Measurements from ENCODE around the gene ARMC10. TPM values are rescaled to one million over a fixed set of nuclear protein-coding genes. Genes with fewer than 3 reads are reported as not detected.
"Not testable (repeated sequence)": the region's sequence is repeated elsewhere in the genome, so short reads cannot be mapped to it uniquely, and the experiment has no call there.

The ARMC10 gene
- total RNA-seq, 1 donor from 2014 or later = 34.5 TPM

DNA sequence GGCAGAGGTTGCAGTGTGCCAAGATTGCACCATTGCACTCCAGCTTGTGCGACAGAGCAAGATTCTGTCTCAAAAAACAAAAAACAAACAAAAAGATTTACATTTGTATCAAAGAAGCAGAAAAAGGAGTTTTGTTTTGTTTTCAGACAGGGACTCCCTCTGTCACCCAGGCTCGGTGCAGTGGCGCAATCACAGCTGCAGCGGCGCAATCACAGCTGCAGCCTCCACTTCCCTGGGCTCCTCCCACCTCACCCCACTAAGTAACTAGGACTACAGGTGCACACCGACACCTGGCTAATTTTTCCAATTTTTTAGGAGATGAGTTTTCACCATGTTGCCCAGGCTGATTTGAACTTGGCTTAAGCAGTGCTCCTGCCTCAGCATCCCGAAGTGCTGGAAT is 1.8 kb downstream of the ARMC10 start:
- Mint-ChIP-seq H3K4me3 (no peak overlapping the region), H3K4me1 (peaks cover 26% of the 10 kb centered on the region)
- DNase-seq (ENCODE audit: low read depth, low spot score) = no peak

DNA sequence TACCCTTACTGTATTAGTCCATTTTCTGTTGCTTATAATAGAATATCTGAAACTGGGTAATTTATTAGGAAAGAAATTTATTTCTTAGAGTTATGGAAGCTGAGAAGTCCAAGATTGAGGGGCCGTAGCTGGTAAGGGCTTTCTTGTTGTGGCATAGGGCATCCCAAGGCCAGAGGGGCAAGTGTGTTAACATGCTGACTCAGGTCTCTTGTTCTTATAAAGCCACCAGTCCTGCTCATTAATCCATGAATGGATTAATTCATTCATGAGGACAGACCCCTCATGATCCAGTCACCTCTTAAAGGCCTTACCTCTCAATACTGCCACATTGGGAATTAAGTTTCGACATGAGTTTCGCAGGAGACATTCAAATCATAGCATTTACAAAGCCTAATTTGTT is 2.4 kb downstream of the ARMC10 start:
- Mint-ChIP-seq H3K4me3 (peak overlapping the region; percentile 71), H3K36me3 (ENCODE audit: low read depth) (peaks cover 2% of the 10 kb centered on the region)

More for the DNA sequence above, 1.8 kb downstream of the ARMC10 start:
- H3K27ac Mint-ChIP-seq (ENCODE audit: unreplicated experiment) = no peak overlapping the region
- H3K27me3 Mint-ChIP-seq (ENCODE audit: low read depth) = no peaks in the 10 kb centered on the region
- H3K36me3 Mint-ChIP-seq (ENCODE audit: low read depth) = peaks cover 2% of the 10 kb centered on the region
- no peaks in the 10 kb centered on the region for H3K9me3 Mint-ChIP-seq
- TF ChIP-seq, protein P1, sequence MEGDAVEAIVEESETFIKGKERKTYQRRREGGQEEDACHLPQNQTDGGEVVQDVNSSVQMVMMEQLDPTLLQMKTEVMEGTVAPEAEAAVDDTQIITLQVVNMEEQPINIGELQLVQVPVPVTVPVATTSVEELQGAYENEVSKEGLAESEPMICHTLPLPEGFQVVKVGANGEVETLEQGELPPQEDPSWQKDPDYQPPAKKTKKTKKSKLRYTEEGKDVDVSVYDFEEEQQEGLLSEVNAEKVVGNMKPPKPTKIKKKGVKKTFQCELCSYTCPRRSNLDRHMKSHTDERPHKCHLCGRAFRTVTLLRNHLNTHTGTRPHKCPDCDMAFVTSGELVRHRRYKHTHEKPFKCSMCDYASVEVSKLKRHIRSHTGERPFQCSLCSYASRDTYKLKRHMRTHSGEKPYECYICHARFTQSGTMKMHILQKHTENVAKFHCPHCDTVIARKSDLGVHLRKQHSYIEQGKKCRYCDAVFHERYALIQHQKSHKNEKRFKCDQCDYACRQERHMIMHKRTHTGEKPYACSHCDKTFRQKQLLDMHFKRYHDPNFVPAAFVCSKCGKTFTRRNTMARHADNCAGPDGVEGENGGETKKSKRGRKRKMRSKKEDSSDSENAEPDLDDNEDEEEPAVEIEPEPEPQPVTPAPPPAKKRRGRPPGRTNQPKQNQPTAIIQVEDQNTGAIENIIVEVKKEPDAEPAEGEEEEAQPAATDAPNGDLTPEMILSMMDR (conservative IDR thresholded peaks at IDR 0.05) = no peak

DNA sequence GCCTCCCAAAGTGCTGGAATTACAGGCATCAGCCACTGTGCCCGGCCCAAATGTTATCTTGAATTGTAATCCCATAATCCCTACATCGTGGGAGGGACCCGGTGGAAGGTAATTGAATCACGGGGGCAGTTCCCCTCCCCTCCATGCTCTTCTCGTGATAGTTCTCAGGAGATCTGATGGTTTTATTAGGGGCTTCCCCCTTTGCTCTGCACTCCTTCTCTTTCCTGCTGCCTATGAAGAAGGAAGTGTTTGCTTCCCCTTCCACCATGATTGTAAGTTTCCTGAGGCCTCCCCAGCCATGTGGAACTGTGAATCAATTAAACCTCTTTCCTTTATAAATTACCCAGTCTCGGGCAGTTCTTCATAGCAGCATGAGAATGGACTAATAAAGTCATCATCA is 3.3 kb downstream of the ARMC10 start:
- Mint-ChIP-seq H3K4me3 (peak overlapping the region; percentile 81), H3K4me1 (peaks cover 22% of the 10 kb centered on the region)
- not testable (repeated sequence) for H3K27me3 Mint-ChIP-seq (ENCODE audit: low read depth); H3K36me3 Mint-ChIP-seq (ENCODE audit: low read depth); H3K27ac Mint-ChIP-seq (ENCODE audit: unreplicated experiment); H3K9me3 Mint-ChIP-seq; DNase-seq (ENCODE audit: low read depth, low spot score)

More for the DNA sequence above, 2.4 kb downstream of the ARMC10 start:
- DNase-seq (ENCODE audit: low read depth, low spot score) = no peak
- TF ChIP-seq, protein P1 (conservative IDR thresholded peaks at IDR 0.05) = no peak
- no peaks in the 10 kb centered on the region for H3K9me3 Mint-ChIP-seq
- peaks cover 26% of the 10 kb centered on the region for H3K4me1 Mint-ChIP-seq
- H3K27ac Mint-ChIP-seq (ENCODE audit: unreplicated experiment) = no peak overlapping the region
- H3K27me3 Mint-ChIP-seq (ENCODE audit: low read depth) = no peaks in the 10 kb centered on the region

DNA sequence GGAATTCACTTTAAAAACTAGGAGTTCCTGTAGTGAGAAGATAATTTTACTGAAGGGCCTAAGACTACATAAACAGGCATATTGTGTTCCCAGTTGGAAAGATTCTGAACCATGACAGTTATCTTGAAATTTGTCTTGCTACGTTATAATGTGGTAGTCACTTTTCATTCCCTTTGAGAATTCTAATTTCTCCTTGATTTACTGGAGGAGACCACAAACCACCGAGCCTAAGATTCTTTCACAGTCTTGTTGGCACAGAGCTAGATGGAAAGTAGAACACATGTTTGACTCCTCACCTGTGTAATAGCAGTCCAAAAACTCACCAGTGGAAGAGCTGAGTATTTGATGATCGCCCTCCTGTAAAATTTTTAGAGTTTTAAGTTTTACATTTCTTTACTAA is 4.9 kb downstream of the ARMC10 start:
- TF ChIP-seq, protein P1 (conservative IDR thresholded peaks at IDR 0.05) = no peak
- no peaks in the 10 kb centered on the region for H3K36me3 Mint-ChIP-seq (ENCODE audit: low read depth)
- H3K27ac Mint-ChIP-seq (ENCODE audit: unreplicated experiment) = no peak overlapping the region
- H3K9me3 Mint-ChIP-seq = no peaks in the 10 kb centered on the region
- no peaks in the 10 kb centered on the region for H3K27me3 Mint-ChIP-seq (ENCODE audit: low read depth)
- DNase-seq (ENCODE audit: low read depth, low spot score) = no peak
- peaks cover 11% of the 10 kb centered on the region for H3K4me1 Mint-ChIP-seq
- H3K4me3 Mint-ChIP-seq = no peak overlapping the region

DNA sequence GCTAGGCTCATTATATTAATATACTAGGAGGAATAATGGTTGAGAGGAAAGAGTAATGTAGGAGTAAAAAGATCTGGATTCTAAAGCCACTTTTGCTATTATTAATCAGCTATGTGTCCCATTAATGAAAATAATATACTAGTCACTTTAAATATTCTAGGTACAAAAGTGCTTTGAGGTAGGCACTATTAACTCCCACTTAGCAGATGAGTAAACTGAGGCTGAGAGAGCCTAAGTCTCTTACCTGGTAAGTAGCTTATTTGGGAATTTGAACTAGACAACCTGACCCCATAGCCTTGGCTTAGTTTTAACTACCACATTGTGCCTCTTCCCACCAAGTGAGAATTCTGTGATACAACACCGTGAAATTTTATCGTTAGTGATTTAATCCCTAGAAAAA is 6.0 kb downstream of the ARMC10 start:
- Mint-ChIP-seq H3K9me3 (no peaks in the 10 kb centered on the region), H3K36me3 (ENCODE audit: low read depth) (no peaks in the 10 kb centered on the region), H3K27ac (ENCODE audit: unreplicated experiment) (no peak overlapping the region), H3K4me3 (no peak overlapping the region), H3K4me1 (peaks cover 5% of the 10 kb centered on the region), H3K27me3 (ENCODE audit: low read depth) (no peaks in the 10 kb centered on the region)
- TF ChIP-seq, protein P1 (conservative IDR thresholded peaks at IDR 0.05) = no peak
- DNase-seq (ENCODE audit: low read depth, low spot score) = no peak

DNA sequence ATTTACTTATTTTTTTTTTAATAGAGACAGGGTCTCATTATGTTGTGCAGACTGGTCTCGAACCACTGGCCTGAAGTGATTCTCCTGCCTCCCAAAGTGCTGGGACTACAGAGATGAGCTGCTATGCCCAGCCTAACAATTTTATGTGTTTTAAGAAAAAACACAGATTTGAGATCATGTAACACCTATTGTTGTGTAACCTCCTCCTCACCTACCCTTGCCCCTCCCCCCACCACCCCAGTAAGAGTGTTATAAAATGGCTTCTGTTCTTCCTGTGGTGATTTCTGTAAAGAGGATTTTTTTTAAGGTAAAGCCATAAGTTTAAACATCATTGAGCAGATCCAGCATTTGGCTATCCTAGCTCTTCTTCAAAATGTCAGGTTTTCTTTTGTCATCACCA is 7.6 kb downstream of the ARMC10 start:
- Mint-ChIP-seq H3K27me3 (ENCODE audit: low read depth) (no peaks in the 10 kb centered on the region), H3K9me3 (no peaks in the 10 kb centered on the region), H3K4me3 (no peak overlapping the region), H3K4me1 (no peaks in the 10 kb centered on the region), H3K27ac (ENCODE audit: unreplicated experiment) (peak overlapping the region; percentile 5), H3K36me3 (ENCODE audit: low read depth) (no peaks in the 10 kb centered on the region)
- DNase-seq (ENCODE audit: low read depth, low spot score) = no peak
- TF ChIP-seq, protein P1 (conservative IDR thresholded peaks at IDR 0.05) = no peak
